NCI-H1092 treated with DMSO at 0.1 percent for 48 hours (cell line): ENCODE measurements around the gene TCERG1L.
A peak's percentile ranks its signal among the peaks of the same experiment; 100 is the strongest.

ENCODE experiments used
- DNase-seq: peaks from one replicate; lab custom pipeline; 2025; lab: John Stamatoyannopoulos, UW

Gene TCERG1L

DNA sequence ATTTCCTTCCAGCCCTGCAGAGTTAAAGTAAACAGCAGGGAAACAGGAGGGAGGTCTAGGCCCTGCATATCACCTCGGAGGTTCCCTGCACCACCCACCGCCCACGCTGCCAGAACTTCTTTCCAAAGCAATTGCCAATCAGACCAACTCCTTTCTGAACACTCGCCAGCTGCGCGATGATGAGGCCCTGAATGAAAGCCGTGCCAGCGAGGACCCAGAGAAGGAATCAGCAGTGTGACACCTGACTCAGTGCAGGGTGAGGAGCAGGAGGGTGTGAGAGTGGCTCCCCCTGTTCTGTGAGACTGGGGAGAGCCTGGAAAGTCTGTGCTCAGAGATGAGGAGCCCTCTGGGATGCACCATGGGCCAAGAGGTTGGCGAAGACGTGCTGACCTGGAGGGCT lies 3.3 kb upstream of the TCERG1L start:
- DNase-seq = no peak

DNA sequence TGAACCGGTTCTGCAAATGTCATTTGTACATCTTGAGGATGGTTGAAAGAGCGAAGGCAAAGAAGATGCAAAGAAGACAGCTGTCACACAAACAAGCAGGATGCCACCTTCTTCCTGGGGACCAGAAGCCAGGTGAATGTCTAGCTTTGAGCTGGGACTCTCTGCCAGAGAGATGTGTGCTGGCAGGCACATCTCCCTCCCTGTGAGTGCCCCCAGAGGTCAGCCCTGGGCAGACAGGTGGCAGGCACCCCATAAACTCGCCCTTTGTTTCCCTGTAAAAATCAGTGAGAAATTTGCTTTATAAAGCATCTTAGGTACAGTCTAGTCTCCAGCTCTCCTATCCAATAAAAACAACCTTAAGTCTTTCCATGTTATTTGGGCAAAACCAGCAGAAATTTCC lies 2.6 kb upstream of the TCERG1L start:
- no peak for DNase-seq

DNA sequence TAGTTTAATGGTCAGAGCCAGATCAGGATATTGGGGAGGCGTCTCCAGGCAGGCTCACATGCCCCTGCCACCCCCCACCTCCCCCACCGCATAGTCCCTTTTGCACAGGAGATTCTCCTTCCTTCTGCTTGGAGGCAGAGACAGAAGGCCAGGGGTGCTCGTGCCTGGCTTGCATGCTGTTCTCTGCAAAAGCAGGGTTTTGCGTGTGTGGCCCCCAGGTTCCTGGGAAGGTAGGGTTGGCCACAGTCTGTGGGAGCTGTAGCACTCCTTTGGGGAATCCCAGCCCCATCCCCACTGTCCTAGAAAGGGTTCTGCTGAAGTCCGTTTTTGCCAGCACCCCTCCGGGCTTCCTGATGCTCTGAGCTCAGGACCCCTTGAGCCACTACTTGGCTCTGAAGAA lies 1.9 kb upstream of the TCERG1L start:
- DNase-seq = no peak

DNA sequence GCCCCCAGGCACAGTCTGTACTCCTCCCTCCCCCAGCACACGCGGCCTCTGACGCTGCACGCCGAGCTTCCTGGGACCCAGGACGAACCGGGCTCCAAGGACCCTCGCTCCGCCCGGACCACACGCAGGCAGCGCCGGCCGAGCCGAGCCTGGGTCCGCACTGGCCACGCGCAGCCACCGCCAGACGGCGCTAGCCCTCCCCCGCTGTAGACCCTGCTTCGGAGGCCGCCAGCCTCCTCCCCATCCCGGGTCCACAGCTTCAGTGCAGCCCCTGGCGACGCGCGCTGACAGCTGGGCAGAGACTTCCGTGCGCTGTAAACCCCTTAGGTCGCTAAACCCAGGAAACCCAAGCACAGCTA lies 936 bp upstream of the TCERG1L start:
- DNase-seq = peak; percentile 53

DNA sequence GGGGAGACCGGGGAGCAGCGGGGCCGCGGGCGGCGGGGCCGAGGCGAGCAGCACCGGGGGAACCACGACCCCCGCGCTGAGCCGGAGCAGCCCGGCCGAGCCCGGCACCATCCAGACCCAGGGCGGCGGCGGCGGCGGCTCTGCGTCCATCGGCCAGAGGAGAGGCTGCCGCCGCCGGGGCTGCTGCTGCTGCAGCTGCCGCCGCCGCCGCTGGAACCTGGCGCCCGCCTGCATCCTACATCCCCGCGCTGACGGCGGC lies 190 bp downstream of the TCERG1L start:
- no peak for DNase-seq

DNA sequence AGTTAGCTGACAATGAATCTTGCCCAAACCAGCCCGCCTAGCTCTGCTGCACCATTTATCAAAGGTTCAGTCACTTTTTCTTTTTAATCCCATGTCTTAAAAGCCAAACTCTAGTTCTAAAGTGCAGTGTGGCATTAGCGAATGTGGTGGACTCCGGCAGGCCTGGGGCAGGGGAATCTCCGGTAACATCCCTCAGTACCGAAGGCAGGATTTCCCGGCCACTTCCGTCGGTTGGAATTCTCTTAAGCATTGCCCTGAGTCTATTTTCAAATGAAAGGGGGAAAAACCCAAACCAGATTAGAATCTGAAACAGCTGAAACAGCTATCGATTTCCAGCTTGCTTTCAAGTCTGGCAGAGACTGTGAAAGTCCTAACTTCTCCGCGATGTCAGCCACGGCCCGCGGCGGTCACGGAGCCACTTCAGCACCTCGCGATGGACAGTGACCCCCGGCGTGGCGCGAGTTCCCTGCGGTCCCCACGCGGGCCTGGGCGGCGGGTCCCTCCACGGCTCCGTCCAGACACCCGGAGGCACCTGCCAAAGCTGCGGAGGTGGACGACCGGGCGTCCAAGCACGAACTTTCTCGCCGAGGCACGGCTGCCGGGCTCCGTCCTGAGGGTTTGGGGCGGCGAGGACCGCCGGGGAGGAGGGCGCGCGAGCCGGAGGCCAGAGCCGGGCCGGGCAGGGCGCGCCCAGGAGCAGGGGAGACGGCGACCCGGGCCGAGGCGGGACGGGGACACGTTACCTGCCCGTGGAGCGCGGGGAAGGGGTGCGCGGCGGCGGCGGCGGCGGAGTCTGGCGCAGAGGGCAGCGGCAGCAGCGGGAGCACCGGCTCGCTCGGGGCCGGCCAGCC lies 745 bp downstream of the TCERG1L start:
- DNase-seq = no peak

DNA sequence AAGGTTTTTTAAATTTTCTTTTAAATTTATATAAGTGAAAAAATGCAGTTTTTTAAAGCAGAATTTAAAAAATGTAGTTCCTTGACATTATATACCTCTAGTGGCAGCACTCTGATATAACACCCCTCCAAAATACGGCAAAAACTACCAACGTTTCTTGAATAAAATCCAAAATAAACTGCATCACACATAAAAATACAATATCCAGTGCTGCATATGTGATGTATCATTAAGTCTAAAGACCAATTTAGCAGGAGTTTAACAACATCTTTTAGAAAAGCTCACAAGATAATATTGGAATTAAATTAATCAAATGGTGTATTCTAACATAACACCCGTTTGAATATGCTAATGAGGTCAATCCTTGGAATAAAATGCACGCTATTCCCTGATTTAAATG lies 1.4 kb downstream of the TCERG1L start:
- no peak for DNase-seq

DNA sequence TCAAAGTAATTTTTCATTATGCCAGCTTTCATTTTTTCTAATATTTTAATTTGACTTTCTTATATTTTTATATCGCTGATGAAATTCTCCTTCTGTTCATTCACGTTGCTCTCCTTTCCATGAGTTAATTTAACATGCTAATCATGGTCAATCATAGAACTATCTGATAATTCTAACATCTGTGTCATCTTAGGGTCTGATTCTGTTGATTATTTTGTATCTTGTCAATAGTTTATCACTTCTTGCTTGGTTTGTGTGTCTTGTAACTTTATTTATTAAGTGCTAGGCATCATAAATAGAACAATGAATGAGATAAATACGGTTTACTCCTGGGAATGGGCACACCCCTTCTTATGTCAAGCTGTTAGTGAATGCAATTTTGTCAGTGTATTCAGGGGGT lies 11.0 kb downstream of the TCERG1L start:
- no peak for DNase-seq

DNA sequence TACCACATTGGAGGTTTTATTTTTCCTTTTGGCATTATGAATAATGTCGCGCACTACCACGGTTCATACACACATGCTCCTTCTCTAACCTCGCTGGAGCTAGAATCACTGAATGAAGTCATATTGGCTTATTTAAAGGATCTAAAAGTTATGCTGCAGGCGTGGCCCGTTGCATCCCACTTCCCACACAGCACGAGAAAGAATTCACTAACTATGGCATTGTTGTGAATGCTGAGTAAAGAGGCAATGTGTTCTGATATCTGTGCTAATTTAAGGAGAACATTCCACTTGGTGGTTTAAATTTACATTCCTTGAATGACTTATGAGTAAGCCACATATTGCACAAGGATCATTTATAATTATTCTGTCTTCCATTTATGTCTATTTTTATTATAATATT lies 20.7 kb downstream of the TCERG1L start:
- DNase-seq = no peak

DNA sequence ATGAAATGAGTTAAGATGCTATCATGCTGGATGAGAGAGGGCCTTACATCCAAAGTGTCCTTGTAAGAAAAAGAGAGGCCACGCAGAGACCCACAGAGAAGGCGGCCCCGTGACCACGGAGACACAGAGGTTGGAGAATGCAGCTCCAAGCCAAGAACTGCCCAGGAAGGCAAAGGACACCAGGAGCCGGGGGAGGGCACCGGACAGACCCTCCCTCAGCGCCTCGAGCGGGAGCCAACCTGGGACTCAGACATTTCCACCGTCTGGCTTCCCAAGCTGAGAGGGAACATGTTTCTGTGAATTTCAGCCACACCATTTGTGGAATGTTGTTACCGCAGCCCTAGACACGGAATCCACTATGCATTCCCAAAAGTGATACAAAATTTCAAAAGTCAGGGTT lies 22.9 kb downstream of the TCERG1L start:
- DNase-seq = no peak

DNA sequence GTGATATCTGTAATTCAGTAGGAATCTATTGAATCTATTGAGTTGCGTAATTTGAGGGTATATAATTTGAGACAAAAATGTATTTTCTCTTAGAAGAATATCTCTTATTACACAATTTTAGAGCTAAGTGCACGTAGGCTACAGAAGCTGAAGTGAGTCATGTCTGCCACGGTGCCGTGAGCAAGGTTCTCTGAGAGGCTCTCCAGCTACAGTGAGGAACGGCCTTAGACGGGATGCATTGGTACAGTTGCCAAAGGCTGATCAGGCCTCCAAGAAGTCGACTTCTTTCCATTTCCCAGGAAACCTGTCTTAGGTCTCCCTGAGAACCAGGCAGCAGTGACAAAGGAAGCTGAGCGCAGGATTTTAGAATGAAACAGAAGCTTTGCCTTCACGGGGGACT lies 28.6 kb downstream of the TCERG1L start:
- no peak for DNase-seq

DNA sequence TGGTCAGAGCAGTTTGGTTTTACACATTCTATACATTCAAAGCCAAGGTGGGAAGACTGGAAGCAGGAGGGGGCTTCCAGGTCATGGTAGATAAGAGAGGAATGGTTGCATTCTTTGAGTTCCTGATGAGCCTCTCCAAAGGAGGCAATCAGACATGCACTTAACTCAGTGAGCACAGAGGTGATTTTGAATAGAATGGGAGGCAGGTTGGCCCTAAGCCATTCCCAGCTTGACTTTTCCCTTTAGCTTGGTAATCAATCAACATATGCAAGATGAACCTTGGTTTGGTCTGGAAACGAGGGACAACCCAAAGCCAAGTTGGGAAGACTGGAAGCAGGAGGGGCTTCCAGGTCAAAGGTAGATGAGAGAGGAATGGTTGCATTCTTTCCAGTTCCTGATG lies 31.4 kb downstream of the TCERG1L start:
- no peak for DNase-seq

DNA sequence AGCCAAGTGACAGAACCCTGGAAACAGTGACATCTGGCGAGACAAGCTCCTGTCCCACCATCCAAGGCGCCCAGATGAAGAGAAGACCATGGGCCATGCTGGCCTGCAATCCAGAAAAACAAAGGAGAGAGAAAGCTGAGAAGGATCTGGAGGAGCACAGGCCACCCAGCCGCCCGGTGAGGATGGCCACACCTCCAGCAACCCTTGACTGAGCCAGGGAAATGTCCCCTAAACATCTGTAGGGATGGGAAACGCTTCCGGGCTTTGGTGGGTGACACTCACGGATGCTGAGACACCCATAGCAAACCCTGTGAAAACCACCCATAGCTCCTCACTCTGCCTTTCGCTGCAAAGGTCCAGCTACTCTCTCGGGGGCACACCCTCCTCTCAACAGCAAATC lies 32.0 kb downstream of the TCERG1L start:
- no peak for DNase-seq

DNA sequence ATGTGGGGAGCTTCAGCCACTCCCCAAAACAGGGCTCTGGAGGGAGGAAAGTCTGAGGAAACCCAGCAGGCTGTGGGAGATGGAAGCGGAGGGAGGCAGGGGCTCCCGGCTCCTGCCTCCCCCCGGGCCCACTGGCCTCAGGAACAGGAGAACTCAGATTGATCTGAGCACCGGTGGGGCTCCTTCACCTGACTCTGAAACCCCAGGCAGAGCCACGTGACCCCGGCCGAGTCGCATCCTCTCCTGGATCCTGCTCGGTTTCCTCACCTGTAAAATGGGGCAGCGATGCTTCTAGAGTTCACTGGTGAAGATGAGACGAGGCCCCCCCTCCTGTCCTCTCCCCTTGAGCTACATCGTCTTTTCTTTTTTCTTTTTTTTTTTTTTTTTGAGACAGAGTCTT lies 33.6 kb downstream of the TCERG1L start:
- DNase-seq = no peak

DNA sequence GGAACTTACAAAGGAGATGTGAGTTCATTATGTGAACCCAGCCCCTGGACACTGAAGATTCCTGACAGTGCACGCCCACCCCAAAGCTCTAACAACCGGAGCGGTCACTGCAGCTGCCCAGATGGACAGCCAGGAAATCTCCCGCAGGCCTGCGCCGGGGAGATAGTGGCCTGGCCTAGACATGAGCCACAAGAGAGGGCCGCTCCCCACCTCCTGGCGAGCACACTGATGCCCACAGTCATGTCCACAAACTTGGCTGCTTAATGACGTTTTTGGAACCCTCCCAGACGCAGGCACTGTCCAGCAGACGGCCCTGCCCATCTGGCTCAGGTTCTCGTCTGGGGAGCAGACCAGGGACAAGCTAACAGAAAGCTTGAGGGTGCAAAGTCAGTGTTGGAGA lies 34.2 kb downstream of the TCERG1L start:
- no peak for DNase-seq

DNA sequence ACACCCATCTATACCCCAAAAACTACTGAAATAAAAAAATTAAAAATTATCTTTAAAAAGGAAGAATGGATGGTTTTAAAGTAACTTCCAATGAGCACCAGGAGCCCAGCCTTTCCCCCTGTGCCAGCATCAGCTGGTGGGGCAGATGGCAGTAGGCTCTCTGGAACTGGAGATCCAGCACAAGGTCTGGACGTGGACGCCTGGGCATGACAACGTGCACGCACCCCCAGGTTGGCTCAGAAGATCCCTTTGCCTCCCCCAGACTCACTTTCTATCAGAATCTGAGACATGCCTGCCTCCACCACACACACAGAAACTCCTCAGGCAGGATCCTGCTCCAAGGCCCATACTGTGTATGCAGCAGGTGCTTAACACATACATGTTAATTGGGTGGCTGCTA lies 35.8 kb downstream of the TCERG1L start:
- DNase-seq = no peak

DNA sequence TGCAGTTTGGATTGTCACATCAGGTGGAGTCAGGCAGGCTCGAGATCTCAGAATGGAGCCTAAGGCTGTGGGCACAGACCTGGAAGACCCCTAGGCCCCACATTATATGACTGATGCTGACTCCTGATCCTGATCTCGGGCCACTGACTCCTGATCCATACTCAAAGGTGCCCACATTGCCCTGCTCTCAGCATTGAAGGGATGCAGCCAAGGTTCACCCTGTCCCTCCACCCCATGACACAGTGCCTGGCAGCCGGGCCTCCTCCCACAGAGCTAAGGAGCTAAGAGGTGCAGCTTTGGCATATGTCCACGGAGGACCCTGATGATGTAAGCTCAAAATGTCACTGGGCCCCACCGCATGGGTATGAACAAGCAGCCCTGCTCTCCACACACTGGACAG lies 36.6 kb downstream of the TCERG1L start:
- DNase-seq = no peak

DNA sequence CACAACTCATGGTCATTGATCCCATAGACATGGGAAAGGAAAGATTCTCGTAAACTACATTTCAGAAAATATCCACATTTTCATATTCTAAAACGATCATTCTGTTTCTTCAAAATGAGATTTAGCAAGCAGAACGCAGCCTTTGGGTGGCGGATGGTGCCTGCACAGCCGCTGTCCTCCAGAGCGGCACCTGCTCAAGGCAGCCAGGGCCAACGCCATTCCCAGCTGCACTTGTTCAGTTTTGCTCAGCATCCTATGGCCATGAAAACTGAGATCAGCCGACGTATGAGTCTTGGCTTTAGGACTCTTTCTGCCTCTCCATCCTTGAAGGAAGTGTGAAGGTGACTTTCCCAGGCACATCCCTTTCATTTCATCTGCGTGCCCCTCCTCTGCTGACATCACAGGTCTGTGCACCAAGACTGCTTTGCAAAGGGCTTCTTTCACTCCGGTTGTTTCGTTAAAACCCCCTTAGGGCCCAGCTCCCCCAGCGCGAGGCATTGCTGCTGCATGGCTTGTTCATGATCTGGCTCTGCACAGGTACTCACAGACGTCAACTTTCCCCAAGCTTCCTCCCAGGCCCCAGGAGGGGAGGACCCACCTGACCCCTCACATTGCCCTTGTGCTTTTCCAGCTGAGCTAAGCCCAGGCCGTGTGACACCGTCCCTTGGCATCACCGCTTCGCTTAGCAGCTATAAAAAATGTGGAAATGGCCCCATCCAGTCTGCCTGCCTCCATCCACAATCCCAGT lies 37.2 kb downstream of the TCERG1L start:
- no peak for DNase-seq

DNA sequence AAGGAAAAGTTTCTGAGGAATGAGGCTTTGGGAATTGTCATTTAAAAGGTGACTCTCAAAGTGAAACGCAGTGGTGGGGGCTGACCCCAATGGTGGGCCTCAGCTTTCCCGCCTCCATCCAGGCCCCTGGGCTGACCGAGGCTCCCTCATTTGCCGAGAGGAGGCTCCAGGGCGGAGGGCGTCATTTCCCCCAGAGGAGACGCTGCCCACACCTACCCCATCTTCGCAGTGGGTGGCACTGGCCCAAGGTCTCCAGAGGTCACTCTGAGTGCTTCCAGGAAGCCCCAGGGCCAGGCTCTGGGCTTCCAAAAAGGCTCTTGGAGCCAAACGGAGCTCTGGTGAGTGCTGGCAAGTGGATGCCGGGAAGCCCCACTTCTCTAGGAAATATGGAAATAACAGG lies 38.0 kb downstream of the TCERG1L start:
- no peak for DNase-seq

DNA sequence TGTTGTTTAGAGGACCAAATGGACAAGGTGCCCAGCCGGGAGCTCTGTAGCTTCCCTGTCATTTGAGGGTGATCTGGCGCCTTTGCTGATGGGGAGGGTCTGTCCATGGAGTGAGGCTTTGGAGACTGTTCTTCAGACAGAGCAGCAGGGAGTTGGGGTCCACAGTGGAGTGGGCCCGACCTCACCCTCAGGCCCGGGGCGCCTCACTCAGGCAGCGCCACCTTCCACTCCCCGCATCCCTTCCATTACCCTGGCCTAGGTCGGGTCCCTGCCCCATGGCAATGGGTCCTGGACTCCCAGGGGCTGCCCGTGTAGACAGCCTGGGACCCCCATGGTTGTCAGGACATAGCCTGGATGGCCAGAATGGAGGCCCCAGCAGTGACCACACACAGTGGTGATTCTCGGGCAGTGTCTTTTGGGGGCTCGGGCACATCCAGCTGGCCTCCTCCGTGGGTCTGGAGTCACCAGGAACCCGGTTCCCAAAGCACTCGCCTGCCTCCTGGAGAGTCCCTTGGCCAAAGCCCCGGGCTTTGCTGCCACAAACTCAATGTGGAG lies 38.5 kb downstream of the TCERG1L start:
- DNase-seq = no peak

DNA sequence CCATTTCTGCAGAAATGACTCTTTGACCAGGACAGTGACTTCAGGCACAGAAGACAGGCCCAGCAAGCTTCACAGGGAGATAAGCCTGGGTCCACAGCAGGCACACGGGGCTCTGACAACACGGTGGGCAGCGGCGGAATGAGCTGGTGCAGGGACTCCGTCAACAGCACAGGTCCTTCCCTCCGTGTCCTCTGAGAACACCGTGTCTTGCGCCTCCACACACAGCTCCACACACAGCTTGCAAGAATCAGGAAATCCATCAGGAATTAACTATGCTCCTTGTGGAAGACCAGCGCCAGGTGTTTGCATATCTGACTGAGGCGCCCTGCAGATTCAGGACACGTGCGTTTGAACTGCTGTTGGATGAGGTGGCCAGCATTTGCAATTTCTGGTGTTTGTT lies 39.6 kb downstream of the TCERG1L start:
- no peak for DNase-seq

DNA sequence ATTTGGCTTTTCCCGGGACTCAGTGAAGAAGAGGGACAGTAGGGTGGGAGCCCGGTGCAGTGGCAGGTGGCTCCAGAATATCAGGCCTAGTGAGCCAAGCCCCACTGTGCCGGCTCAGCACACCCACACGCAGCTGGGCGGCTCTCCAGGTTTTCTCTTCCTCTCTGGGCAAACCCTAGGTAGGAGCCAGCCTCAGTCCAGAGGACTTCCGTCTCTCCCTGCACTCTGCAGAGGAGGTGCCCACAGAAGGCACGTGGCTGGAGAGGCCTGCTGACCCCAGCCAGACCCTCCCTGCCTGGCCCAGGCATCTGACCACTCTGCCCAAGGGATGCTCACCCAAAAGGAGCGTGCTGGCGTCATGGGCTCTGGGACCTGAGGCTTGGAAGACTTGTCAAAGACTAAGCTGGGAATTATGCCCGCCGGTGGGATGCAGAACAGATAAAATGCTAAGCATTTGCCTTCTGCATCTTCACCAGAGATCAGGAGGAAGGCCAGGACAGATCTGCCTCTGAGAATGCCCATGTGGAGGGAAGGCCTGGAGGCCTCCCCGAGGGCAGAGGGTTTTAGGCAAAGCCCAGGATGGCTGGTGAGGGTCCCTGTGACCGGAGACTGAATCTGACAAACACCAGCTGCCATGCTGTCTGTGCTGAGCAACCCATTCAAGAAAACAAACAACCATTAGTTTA lies 40.2 kb downstream of the TCERG1L start:
- DNase-seq = peak; percentile 42
